ENCODE data around the gene GNB1L.

The GNB1L gene

DNA sequence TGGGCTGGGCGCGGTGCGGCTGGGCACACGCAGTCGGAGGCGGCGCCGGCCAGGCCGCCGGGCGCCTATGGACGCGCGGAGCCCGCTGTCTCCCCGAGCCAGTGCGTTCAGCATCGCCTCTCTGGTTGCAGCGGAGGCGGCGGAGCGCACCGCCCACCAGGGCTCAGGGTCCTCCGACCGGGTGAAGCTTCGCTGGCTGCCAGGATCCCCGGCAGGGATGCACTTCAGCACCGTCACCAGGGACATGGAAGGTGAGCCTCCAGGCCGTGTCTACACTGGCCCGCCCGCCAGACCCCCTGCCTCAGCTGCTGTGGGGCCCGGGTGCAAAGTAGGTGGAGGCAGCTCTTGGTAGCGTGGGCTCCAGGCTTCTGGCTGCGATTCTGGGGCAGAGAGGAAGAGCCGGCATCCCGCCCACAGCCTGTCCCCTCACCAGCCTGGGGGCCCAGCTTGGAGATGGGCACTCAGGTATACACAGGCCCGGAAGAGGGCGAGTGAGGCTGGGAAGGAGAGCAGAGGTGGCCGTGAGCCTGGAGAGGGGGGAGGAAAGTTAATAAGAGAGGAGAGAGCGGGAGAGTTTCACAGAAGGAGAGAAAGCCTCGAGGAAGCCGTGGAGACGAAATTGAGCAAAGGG lies 95.1 kb downstream of the GNB1L start:
- H3K4me3 ChIP-seq (ENCODE audit: low read depth, low read length): no peak overlapping the region
- TF ChIP-seq, protein P1, sequence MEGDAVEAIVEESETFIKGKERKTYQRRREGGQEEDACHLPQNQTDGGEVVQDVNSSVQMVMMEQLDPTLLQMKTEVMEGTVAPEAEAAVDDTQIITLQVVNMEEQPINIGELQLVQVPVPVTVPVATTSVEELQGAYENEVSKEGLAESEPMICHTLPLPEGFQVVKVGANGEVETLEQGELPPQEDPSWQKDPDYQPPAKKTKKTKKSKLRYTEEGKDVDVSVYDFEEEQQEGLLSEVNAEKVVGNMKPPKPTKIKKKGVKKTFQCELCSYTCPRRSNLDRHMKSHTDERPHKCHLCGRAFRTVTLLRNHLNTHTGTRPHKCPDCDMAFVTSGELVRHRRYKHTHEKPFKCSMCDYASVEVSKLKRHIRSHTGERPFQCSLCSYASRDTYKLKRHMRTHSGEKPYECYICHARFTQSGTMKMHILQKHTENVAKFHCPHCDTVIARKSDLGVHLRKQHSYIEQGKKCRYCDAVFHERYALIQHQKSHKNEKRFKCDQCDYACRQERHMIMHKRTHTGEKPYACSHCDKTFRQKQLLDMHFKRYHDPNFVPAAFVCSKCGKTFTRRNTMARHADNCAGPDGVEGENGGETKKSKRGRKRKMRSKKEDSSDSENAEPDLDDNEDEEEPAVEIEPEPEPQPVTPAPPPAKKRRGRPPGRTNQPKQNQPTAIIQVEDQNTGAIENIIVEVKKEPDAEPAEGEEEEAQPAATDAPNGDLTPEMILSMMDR (IDR thresholded peaks at IDR 0.05; ENCODE audit: low read depth, low read length): no peak

DNA sequence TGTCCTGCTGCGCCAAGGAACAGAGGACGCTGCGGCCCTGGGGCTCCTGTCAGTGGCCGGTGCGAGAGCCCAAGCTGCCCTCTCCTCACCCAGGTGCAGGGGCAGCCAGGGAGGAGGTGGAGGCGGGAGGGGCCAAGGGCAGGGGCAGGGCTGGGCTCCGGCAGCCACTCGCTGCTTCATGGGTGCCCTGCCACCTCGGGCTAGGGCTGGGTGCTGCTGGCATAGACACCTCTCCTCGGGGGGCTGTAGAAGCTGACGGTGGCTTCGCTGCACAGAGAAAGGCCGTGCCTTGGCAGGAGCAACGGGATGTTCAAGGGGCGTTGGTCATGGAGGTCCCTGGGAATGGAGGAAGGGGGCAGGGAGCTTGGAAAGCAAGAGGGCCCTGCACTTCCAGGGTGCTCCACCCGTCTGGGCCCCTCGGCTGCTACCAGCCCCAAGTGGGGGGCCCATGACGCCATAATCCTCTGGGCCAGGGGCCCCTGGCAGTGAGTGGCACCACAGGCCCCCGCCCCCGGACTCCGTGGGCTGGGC lies 95.7 kb downstream of the GNB1L start:
- H3K4me3 ChIP-seq (ENCODE audit: low read depth, low read length): no peak overlapping the region
- TF ChIP-seq, protein P1 (IDR thresholded peaks at IDR 0.05; ENCODE audit: low read depth, low read length): no peak

- no peak overlapping the region for H3K4me3 ChIP-seq (ENCODE audit: low read depth, low read length)
- TF ChIP-seq, protein P1 (IDR thresholded peaks at IDR 0.05; ENCODE audit: low read depth, low read length): no peak
Observed at GRCh38 chr22:19757985-19758895, 96.4 kb downstream of the GNB1L start.

DNA sequence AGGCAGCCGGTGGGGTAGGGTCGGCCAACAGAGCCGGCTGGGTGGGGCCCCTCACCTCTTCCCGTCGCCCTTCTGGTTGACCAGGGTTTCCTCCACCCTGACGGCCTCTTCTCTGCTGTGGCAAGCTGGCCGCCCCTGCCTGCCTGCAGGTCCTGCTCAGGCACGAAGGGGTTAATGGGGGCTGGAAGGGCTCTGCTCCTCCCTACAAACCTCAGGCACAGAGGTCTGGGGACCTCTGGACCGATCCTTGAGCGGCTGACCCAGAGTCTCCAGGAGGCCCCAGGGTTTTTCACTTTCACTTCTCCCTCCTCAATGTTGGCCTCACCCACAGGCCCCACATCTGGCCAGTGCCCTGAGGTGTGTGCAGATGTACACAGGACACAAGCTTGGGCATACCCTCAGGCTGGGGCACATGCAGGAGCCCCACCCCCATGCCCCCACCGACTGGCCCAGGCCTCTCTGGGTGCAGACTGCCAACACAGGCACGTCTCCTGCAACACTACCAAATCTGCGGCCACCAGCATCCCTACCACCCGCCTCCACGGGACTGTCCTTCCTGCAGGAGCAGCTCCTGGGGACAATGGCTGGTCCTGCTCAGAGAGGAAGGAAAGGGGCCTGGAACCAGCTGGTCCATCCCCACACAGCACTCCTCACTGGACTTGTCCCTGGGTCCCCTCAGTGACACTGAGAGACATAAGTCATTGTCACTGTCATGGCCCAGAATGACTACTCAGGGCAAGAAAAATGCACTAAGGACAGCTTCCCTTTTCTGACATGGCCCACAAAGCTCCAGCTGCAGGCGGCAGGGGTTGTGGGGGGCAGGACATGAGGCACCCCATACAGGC lies 97.3 kb downstream of the GNB1L start:
- H3K4me3 ChIP-seq (ENCODE audit: low read depth, low read length): no peak overlapping the region; the same call in 1 of the 2 replicates
- TF ChIP-seq, protein P1 (IDR thresholded peaks at IDR 0.05; ENCODE audit: low read depth, low read length): no peak

DNA sequence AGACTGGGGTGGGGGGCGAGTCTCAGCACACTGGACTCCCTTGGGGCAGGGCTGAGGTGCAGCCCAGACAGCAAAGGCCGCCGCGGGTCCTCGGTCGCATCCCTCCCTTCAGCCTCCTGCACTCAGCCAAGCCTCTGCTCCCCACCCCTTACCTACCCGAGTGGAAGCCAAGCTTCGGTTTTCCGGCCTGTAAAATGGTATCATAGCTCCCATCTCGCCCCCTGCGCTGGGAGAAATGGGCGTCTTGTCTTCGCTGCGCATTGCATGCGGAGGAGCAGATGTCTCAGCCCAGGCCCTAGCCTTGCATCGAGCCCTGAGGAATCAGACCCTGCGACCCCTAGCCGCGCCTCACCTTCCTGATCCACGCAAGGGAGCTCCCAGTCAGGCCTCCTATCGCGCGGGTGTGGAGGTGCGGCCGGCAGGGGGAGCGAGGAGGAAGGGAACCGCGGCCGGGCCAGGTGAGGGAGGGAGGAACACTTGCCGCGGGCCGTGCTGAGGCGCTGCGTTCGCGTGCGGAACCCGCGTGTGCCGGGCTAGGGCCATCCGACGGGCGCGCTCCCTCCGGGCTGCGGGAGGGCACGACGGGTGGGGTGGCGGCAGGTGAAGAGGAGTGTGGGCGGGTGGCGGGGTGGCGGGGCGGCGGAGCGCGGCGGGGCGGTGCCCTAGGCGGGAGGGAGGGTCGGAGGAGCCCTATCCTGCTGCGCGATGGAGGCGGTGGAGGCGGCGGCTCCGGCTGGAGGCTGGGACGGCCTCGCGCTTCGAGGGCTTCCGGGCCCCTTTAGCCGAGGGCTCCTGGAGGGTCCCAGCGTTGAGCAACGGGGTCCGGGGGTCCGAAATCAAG lies 98.2 kb downstream of the GNB1L start:
- TF ChIP-seq, protein P1 (IDR thresholded peaks at IDR 0.05; ENCODE audit: low read depth, low read length): 0 out of 2 replicates have a peak, but pooled peaks have one; percentile 28
- no peak overlapping the region; the same call in 1 of the 2 replicates for H3K4me3 ChIP-seq (ENCODE audit: low read depth, low read length)

GRCh38 chr22:19755722-19756287 lies 98.9 kb downstream of the GNB1L start:
- no peak overlapping the region for H3K4me3 ChIP-seq (ENCODE audit: low read depth, low read length)
- TF ChIP-seq, protein P1 (IDR thresholded peaks at IDR 0.05; ENCODE audit: low read depth, low read length): no peak
